Stimulated activated CD4-positive, alpha-beta T cell treated with anti-CD3 and anti-CD28 coated beads, Interleukin-1b, Interleukin-23, amount 100 ng/mL, for 24 hours (primary cell): ENCODE results near the gene C9orf153.
"Not testable (repeated sequence)": the region's sequence is repeated elsewhere in the genome, so short reads cannot be mapped to it uniquely, and the experiment has no call there.

Experiments used
- DNase-seq, 4 experiments: peaks; one replicate each; pipeline ENCODE4 v3.0.0-alpha.2; 2020; ENCODE audit warnings: low read depth in 4 of 4, low spot score in 1 of 4

Gene C9orf153

DNA sequence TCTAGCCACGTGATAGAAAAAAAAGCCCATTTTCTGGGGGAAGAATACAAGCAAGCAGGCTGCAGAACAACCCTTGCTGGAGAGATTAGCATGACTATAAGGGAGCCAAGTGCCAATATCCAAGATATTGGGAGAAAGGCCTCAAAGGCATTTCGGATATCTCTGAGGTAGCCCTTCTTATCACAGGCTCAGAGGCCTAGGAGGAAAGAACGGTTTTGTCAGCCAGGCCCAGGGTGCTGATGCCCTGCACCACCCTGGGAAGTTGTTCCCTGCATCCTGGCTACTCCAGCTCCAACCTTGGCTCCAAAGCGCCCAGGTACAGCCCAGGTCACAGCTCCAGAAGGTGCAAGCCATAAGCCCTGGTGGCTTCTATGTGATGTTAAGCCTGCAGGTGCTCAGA, 66.4 kb downstream of the C9orf153 start:
- no peak for DNase-seq

DNA sequence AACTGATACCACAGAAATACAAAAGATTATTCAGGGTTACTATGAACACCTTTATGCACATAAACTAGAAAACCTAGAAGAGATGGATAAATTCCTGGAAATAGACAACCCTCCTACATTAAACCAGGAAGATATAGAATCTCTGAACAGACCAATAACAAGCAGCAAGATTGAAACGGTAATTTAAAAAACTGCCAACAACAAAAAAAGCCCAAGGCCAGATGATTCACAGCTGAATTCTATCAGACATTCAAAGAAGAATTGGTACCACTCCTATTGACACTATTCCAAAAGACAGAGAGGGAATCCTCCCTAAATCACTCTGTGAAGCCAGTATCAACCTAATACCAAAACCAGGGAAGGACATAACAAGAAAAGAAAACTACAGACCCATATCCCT, 68.8 kb downstream of the C9orf153 start:
- DNase-seq: not testable (repeated sequence)

DNA sequence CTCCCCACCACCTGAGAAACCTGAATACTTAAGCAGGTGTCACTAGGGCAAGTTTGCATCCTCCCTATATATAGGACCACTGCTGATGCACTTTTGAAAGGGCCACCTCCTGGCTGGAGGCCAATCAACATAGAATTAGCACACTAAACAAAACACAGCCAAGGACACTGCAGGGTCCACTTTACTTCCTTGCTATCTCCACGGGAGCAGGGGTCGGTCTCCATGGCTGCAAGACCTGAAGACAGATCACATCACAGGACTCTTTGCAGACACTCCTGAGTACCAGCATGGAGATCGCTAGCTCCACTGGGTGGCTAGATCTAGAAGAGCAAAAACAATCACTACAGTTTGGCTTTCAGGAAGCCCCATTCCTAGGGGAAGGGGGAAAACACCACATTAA, 72.3 kb downstream of the C9orf153 start:
- no peak for DNase-seq

DNA sequence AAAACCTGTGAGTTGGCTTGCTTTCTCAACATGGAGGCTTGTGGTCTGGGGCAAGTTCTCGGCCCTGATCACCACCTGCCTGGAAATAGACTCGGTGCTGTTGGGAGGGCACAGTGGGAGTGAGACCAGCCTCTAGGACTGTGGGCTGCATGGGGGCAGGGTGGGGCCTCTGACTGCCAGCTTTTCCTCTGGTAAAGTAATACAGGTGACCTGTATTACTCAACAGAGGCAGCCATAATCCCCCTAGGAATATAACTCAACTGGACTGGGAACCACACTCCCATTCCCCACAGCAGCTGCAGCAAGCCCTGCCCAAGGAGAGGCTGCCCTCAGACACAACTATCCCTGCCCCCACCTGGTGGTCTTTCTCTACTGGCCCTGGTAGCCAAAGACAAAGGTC, 72.8 kb downstream of the C9orf153 start:
- no peak for DNase-seq

GRCh38 chr9:86185872-86186271, 73.6 kb downstream of the C9orf153 start:
- DNase-seq: no peak

DNA sequence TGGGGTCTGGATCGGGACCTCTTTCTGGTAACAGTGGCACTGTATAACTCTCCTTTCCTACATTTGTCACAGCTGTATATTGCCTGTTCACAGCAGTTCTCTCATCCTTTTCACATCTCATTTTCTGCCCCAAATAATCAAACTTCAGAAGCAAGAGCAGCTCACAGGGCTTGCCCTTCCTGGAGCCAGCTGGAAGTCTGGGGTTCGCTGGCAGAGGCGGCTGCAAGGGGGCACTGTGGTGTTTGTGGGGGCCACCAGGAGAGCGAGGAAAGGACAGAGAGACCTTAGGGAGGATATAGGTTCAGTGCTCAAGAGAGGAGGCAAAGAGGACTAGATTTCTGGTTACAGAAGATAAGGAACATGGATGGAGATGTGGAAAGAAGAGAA, 75.3 kb downstream of the C9orf153 start:
- no peak for DNase-seq

DNA sequence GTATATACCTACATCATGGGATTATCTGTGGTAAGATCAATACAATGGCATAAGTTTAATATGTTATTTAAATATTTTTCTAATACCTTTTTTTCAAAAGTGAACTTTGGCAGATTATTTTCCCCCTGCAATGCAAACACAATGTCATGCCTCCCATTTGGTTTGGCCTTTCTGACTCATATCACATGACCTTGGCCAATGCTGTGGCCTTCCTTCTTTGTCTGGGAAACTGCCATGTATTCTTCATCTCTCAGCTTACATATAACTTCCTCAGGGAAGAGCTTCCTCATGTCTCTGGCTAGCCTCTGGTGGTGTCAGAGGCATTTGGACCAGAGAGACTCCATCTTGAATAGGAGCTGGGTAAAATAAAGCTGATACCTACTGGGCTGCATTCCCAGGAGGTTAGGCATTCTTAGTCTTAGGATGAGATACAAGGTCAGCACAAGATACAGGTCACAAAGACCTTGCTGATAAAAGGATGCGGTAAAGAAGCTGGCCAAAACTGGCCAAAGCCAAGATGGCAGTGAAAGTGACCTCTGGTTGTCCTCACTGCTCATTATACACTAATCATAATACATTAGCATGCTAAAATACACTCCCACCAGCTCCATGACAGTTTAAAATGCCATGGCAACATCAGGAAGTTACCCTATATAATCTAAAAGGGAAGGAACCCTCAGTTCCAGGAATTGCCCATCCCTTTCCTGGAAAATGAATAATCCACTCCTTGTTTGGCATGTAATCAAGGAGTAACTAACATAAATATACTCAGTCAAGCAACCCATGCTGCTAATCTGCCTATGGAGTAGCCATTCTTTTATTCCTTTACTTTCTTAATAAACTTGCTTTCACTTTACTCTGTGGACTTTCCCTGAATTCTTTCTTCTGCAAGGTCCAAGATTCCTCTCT, 76.0 kb downstream of the C9orf153 start:
- no peak for DNase-seq

DNA sequence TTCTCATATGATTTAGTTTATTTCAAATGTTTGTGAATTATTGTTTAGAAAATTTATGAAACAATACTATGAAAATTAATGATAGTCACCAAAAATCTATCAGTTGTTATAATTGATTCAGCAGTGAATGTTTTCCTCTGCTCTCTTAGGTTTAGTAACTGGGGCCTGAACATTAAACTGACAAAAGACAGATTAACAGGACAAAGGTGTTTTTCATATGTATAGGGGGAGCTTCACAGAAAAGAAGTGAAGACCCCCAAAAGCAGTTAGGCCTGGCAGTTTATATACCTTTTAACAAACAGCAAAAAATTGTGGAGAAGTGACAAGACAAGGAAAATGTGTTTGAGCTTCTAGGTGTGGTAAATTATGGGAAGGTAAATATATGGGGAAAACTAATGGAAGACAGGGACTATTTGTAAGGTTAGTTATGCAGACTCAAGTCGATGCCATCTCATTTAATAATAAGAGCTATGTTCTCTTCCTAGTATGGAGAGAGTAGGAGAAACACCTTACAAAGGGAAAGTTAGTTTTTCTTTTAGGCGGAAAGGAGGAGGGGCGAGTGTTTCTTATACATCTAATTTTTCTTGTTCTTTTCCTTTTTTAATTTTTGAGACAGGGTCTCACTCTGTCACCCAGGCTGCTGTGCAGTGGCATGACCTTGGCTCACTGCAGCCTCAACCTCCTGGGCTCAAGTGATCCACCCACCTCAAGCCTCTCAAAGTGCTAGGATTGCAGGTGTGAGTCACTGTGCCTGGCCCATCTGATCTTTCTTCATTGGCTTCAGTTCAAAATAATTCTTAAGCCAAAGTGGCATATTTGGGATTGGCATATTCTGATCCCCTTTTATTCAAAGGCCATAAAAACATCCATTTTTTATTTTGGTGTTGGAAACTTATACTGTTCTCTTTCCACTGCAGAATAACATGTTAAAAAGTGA, 77.8 kb downstream of the C9orf153 start:
- DNase-seq: no peak

DNA sequence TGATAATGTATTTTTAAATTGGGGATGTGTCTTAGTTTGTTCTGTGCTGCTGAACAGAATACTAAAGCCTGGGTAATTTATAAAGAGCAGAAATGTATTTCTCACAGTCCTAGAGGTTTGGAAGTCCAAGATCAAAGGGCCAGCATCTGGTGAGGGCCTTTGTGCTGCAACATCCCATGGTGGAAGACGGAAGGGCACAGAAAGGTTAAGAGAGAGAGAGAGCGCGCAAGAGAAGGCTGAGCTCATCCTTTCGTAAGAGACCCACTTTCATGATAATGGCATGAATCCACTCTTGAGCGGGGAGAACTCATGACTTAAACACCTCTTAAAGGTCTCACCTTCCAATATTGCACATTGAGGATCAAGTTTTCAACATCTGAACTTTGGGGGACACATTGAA, 81.0 kb downstream of the C9orf153 start:
- no peak for DNase-seq

- DNase-seq: no peak
These were observed 81.5 kb downstream of the C9orf153 start for GRCh38 chr9:86177995-86178394.

GRCh38 chr9:86176468-86176867, 83.0 kb downstream of the C9orf153 start:
- no peak for DNase-seq

GRCh38 chr9:86175743-86176456, 83.6 kb downstream of the C9orf153 start:
- DNase-seq: no peak

GRCh38 chr9:86175223-86175622, 84.2 kb downstream of the C9orf153 start:
- no peak for DNase-seq
